SH-SY5Y (cell line): Measurements from ENCODE around the gene ADGRD2.

Experiments used
- GATA2 ChIP-seq: IDR thresholded peaks from 2 replicates; pipeline ENCODE4 v1.6.1; 2011; ENCODE audit warnings: mild to moderate bottlenecking, low read depth, low read length
- GATA3 ChIP-seq: IDR thresholded peaks from 2 replicates; pipeline ENCODE4 v1.6.1; 2011; ENCODE audit warnings: low read depth, mild to moderate bottlenecking, low read length, moderate library complexity

ADGRD2 gene

GRCh38 chr9:124487260-124488182, 37.3 kb downstream of the ADGRD2 start:
- TF ChIP-seq GATA2: no peak
- no peak for TF ChIP-seq GATA3

GRCh38 chr9:124488641-124489210, 38.5 kb downstream of the ADGRD2 start:
- no peak for TF ChIP-seq GATA2
- no peak for TF ChIP-seq GATA3

GRCh38 chr9:124489222-124489621, 39.0 kb downstream of the ADGRD2 start:
- TF ChIP-seq GATA3 (no peak), GATA2 (no peak)

GRCh38 chr9:124490004-124490403, 39.8 kb downstream of the ADGRD2 start:
- no peak for TF ChIP-seq GATA3
- no peak for TF ChIP-seq GATA2

- TF ChIP-seq GATA2: no peak
- TF ChIP-seq GATA3: no peak
These were observed 41.1 kb downstream of the ADGRD2 start for GRCh38 chr9:124491049-124491975.

GRCh38 chr9:124492818-124493217, 42.6 kb downstream of the ADGRD2 start:
- TF ChIP-seq GATA3: no peak
- no peak for TF ChIP-seq GATA2

GRCh38 chr9:124493218-124493617, 43.0 kb downstream of the ADGRD2 start:
- TF ChIP-seq GATA3 (no peak), GATA2 (no peak)

- no peak for TF ChIP-seq GATA3
- no peak for TF ChIP-seq GATA2
These were observed 43.7 kb downstream of the ADGRD2 start for GRCh38 chr9:124493794-124494479.

- TF ChIP-seq GATA3 (no peak), GATA2 (no peak)
These were observed 45.1 kb downstream of the ADGRD2 start for GRCh38 chr9:124495126-124496074.

GRCh38 chr9:124496075-124496449, 45.8 kb downstream of the ADGRD2 start:
- TF ChIP-seq GATA2 (no peak), GATA3 (no peak)

GRCh38 chr9:124496463-124496862, 46.2 kb downstream of the ADGRD2 start:
- no peak for TF ChIP-seq GATA3
- TF ChIP-seq GATA2: no peak

GRCh38 chr9:124497441-124497840, 47.2 kb downstream of the ADGRD2 start:
- no peak for TF ChIP-seq GATA2
- no peak for TF ChIP-seq GATA3
